Thyroid gland (tissue), 4 donors: Measurements from ENCODE around the gene C18orf54.

Source experiments
- CTCF ChIP-seq, 6 experiments: fragments of 200-600 bp in 3 of 6; fragments of 450-650 bp in 3 of 6; sonication (generic) in 3 of 6; IDR thresholded peaks; one replicate each; pipeline ENCODE4 v1.5.1; 2016 to 2019; ENCODE audit warnings: antibody characterized with exemption in 6 of 6, mild to moderate bottlenecking in 2 of 6, inconsistent platforms in 1 of 6, moderate library complexity in 1 of 6
- POLR2A ChIP-seq, 2 donors: fragments of 450-650 bp; IDR thresholded peaks; one replicate each; pipeline ENCODE4 v1.6.1; 2017; ENCODE audit warnings: antibody characterized with exemption in 2 of 2, mild to moderate bottlenecking in 2 of 2, moderate library complexity in 1 of 2

GRCh38 chr18:54382076-54382475 is 24.4 kb downstream of the C18orf54 start:
- no peak for TF ChIP-seq CTCF (IDR thresholded peaks at IDR 0.05)
- no peak for TF ChIP-seq POLR2A (IDR thresholded peaks at IDR 0.05)
